Endothelial cell (in vitro differentiated cells): ENCODE data around the gene SAFB2. TPM values are rescaled to one million over a fixed set of nuclear protein-coding genes. Genes with fewer than 3 reads are reported as not detected.
"Not testable (repeated sequence)": the region's sequence is repeated elsewhere in the genome, so short reads cannot be mapped to it uniquely, and the experiment has no call there.

Experiments used
- DNase-seq: peaks from one replicate; pipeline ENCODE4 v3.0.0; 2021; ENCODE audit warnings: low spot score
- H3K27ac Mint-ChIP-seq: one replicate; pipeline ENCODE4 v1.8.0; 2021; ENCODE audit warnings: mixed read lengths, inconsistent platforms; ENCODE audit not compliant: unreplicated experiment
- H3K27me3 Mint-ChIP-seq: one replicate; pipeline ENCODE4 v1.8.0; 2021; ENCODE audit warnings: mild to moderate bottlenecking, moderate library complexity, mixed read lengths, inconsistent platforms; ENCODE audit not compliant: unreplicated experiment
- H3K36me3 Mint-ChIP-seq: one replicate; pipeline ENCODE4 v1.8.0; 2021; ENCODE audit warnings: mild to moderate bottlenecking, low read depth, mixed read lengths, inconsistent platforms; ENCODE audit not compliant: unreplicated experiment
- H3K4me1 Mint-ChIP-seq: one replicate; pipeline ENCODE4 v1.8.0; 2021; ENCODE audit warnings: mild to moderate bottlenecking, mixed read lengths, inconsistent platforms; ENCODE audit not compliant: unreplicated experiment
- H3K4me3 Mint-ChIP-seq: one replicate; pipeline ENCODE4 v1.8.0; 2021; ENCODE audit warnings: mild to moderate bottlenecking, mixed read lengths, inconsistent platforms; ENCODE audit not compliant: unreplicated experiment
- H3K9me3 Mint-ChIP-seq: one replicate; pipeline ENCODE4 v1.8.0; 2021; ENCODE audit warnings: mixed read lengths, inconsistent platforms; ENCODE audit not compliant: unreplicated experiment
- total RNA-seq: library from RNA; stranded (reverse); fragmentation: NEBNext Ultra II Directional; extraction: Animal tissue kit (Norgen Biotek cat#: 25700); gene quantifications from one replicate; pipeline ENCODE4 v1.2.1, GENCODE V29; 2021; ENCODE audit not compliant: unreplicated experiment
- TF ChIP-seq, protein P1 (sequence below): fragments of 200-600 bp; sonication (generic); IDR thresholded peaks from one replicate; pipeline ENCODE4 v1.5.0; 2021; ENCODE audit warnings: antibody characterized with exemption; ENCODE audit not compliant: unreplicated experiment

The SAFB2 gene
- total RNA-seq, 1 donor from 2014 or later: 85.5 TPM

DNA sequence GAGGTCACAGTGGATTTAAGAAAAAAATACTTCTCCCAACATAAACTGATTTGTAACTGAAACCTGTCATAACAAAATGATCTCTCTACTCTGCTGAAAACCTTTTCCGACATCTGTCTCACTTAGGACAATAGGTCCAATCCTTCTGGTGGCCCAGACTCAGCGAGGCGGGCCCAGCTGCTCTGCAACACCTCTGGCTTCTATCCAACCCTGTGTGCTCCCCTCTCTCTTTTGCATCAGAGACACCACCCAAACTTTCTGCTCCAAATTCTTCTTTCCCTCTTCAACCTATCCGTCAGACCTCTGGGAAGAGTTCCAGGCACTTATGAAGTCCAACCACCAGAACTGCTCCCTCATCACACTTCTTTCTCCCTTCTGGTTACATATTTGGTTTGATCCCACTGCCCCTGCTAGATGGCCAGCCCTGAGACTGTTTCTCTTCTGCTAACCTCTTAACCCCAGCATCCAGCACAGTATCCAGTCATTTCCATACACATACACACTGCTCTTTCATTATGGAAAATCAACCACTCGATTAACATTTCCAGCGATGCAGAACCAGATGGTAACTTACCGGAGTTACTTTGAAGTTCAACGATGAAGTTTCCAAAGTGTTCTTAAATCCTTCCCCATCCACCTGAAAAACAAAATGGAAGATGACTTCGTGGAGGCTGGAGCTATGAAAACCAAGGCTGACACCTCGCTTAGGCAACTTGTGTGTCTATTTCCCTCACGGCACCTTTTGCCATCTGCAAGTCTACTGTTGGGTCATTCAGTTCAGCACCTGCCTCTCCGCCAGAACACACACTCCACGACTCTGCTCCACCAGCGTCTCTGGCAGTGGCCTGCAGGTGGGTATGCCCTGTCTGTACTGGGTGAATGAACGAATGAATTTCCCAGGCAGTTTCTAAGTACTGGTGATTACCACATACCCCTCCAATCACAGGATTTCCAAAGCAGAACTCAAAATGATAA lies 9.4 kb downstream of the SAFB2 start:
- Mint-ChIP-seq H3K9me3 (no peaks in the 10 kb centered on the region), H3K4me1 (no peaks in the 10 kb centered on the region), H3K4me3 (no peak overlapping the region), H3K27me3 (peaks cover 3% of the 10 kb centered on the region), H3K27ac (no peak overlapping the region), H3K36me3 (peaks cover 55% of the 10 kb centered on the region)
- TF ChIP-seq, protein P1, sequence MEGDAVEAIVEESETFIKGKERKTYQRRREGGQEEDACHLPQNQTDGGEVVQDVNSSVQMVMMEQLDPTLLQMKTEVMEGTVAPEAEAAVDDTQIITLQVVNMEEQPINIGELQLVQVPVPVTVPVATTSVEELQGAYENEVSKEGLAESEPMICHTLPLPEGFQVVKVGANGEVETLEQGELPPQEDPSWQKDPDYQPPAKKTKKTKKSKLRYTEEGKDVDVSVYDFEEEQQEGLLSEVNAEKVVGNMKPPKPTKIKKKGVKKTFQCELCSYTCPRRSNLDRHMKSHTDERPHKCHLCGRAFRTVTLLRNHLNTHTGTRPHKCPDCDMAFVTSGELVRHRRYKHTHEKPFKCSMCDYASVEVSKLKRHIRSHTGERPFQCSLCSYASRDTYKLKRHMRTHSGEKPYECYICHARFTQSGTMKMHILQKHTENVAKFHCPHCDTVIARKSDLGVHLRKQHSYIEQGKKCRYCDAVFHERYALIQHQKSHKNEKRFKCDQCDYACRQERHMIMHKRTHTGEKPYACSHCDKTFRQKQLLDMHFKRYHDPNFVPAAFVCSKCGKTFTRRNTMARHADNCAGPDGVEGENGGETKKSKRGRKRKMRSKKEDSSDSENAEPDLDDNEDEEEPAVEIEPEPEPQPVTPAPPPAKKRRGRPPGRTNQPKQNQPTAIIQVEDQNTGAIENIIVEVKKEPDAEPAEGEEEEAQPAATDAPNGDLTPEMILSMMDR: no peak
- no peak for DNase-seq

DNA sequence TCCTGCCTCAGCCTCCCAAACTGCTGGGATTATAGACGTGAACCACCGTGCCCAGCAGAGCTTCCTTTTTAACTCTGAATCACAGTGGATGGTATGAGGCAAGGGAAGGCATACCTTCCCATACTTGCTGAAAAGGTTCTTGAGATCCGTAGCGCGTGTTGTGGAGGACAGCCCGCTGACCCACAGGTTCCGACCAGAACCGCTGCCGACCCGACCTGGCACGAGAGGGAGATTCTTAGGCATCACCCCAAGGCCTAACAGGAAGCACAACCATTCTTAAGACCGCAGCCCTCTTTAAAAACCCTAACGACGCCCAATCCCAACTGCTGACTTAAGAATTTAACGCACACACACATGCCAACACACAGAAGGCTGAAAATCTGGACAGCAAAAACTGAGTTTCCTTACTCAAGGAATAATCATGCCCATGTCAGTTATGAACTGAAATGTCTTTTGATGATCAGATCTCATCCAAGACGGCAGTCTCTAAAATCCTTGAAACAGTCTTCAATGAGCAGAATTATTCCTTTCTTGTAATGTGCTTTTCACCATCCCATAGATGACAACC lies 12.6 kb downstream of the SAFB2 start:
- H3K9me3 Mint-ChIP-seq: no peaks in the 10 kb centered on the region
- peaks cover 59% of the 10 kb centered on the region for H3K36me3 Mint-ChIP-seq
- H3K27me3 Mint-ChIP-seq: peaks cover 3% of the 10 kb centered on the region
- DNase-seq: no peak
- TF ChIP-seq, protein P1: no peak
- peak overlapping the region; percentile 60 for H3K4me3 Mint-ChIP-seq
- H3K27ac Mint-ChIP-seq: peak overlapping the region; percentile 49
- H3K4me1 Mint-ChIP-seq: no peaks in the 10 kb centered on the region

- DNase-seq: not testable (repeated sequence)
Observed at GRCh38 chr19:5608766-5609165, 13.8 kb downstream of the SAFB2 start.

GRCh38 chr19:5608291-5608690 lies 14.3 kb downstream of the SAFB2 start:
- DNase-seq: no peak
- Mint-ChIP-seq H3K36me3 (peaks cover 64% of the 10 kb centered on the region), H3K27ac (no peak overlapping the region), H3K4me3 (no peak overlapping the region), H3K4me1 (no peaks in the 10 kb centered on the region), H3K9me3 (no peaks in the 10 kb centered on the region), H3K27me3 (no peaks in the 10 kb centered on the region)
- TF ChIP-seq, protein P1: no peak

More at GRCh38 chr19:5608766-5609165, 13.8 kb downstream of the SAFB2 start:
- not testable (repeated sequence) for H3K9me3 Mint-ChIP-seq, H3K4me1 Mint-ChIP-seq, H3K4me3 Mint-ChIP-seq, H3K27ac Mint-ChIP-seq, H3K27me3 Mint-ChIP-seq
- H3K36me3 Mint-ChIP-seq: peaks cover 60% of the 10 kb centered on the region

DNA sequence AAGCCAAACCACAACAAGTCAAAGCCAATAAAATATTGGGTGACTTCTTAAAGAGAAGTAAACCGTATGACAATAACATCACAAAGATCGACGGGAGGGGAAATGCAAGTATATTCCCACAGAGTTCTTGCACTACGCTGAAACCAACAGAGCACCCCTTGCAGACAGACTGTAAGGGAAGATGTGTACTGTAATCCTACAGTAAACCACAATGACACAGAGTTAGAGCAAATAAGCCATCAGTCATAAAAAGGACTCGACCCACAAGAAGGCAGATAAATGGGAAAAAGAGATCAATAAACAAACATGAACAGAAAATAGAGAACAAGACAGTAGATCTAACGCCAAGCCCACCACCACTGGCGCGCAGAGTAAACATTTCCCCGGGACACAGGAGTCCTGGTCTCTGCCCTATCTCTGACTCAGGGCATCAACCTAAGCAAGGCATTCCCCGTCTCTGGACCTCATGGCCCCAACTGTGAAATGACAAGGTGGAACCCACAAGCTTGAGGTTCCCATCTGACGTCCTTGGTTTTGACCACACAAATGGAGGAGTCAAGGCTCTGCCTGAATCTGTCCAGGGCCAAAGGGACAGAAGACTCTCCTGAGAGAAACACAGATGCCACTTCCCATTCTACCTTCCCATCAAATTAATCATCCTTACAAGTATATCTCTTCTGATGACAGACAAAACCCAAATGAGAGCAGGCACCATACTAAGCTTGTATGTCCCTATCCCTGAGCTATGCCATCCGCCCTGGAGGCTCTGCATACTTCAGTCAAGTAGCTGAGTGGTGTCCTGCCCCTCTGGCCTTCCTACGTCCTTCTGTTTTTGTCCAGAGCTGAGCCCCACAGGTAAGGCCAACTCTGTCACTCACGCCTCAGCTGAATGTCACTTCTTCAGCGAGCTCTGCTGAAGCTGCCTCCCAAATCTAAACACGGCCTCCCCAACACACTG lies 15.0 kb downstream of the SAFB2 start:
- Mint-ChIP-seq H3K36me3 (peaks cover 60% of the 10 kb centered on the region), H3K27ac (no peak overlapping the region), H3K27me3 (no peaks in the 10 kb centered on the region), H3K4me3 (peak overlapping the region; percentile 24), H3K4me1 (no peaks in the 10 kb centered on the region), H3K9me3 (no peaks in the 10 kb centered on the region)
- TF ChIP-seq, protein P1: no peak
- DNase-seq: no peak
